NCI-H1105 (cell line): Measurements from ENCODE around the gene ZNF79.
A peak's percentile ranks its signal among the peaks of the same experiment; 100 is the strongest.

Experiments used
- DNase-seq: peaks from one replicate; lab custom pipeline; 2025; lab: John Stamatoyannopoulos, UW

Gene ZNF79

DNA sequence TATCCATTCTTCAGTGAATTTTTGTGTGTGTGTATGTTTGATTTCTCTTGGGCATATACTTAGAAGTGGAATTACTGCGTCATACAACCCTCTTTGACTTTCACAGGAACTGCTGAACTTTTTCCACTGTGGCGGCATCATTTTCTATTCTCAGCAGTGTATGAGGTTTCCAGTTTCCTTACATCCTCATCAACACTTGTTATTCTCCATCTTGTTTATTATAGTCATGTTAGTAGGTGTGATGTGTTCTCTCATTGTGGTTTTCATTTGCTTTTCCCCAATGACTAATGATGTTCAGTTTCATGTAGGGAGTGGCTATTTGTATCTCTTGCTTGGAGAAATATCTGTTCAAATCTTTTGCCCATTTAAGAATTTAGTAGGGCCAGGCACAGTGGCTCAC, 2.6 kb downstream of the ZNF79 start:
- no peak for DNase-seq

DNA sequence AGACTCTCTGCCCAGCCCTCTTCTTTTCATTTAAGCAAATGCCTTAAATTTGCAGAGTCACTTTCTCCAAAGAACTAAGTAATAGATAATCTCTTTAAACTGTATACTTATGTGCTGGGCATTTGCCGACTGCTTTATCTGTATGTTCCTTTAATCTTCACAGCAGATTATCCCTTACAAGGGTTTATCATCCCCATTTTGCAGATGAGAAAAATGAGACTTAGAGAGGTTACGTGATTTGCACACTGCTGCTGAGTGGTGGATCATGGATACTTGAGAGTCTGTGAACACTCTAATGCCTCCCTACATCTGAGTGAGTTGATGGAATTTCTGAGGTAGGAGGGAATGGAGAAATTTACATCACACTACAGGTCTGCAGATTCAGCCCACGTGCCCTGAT, 4.2 kb downstream of the ZNF79 start:
- DNase-seq: no peak

DNA sequence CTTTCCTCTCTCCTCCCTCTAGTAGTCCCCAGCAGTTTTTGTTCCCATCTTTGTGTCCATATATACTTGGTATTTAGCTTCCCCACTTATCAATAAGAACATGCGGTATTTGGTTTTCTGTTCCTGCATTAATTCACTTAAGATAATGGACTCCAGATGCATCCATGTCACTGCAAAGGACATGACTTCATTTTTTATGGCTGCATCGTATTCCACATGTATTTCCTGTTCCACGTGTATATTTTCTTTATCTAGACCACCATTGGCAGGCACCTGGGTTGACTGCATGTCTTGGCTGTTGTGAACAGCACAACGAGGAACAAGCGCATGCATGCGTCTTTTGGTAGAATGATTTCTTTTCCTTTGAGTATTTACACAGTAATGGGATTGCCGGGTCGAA, 6.2 kb downstream of the ZNF79 start:
- DNase-seq: no peak

DNA sequence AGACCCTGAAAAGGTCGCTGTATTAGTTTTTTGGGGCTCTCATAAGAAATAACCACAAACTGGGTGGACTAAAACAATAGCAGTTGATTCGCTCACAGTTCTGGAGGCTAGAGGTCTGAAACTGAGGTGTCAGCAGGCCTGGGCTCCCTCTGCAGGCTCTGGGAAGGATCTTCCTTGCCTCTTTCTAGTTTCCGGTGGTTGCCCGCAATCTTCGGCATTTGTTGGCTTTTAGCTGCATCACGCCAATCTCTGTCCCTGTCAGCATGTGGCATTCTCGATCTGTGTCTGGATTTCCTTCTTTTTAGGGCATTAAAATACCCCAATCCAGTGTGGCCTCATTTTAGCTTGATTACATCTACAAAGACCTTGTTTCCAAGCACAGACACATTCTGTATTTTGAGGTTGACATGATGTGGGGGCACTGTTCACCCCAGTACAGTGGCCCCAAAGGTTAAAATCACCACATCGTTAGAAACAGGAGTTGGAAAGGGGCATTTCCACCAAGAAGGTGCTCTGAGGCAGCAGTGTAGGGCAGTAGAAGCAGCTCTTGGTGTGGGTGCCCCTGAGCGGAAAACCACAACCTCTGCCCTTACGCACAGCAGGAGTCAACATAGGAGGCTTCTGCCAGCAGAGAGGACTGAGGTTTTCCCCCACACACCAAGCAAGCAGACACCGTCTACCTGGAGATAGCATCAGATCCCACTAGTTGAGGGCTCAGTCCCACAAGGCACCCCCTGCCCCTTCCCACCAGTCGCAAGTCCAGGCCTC, 13.5 kb downstream of the ZNF79 start:
- no peak for DNase-seq

DNA sequence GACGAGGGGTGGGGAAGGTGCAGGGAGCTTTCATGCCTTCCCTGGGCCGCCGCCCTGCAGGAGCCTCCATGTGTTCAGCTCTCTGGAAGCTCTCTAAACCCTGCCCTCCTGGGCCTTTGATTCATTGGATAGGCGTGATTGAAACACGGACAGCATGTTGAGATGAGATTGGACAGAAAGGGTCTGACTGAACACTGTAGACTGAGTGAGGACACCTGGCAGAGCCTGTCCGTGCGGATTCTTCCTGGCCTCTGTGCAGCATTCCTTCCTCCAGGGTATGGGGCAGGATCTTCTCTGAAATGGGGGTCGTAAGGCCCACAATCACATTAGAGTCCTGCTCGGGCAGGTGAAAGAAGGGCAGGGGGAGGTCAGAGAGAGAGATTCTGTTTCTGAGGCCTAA, 14.2 kb downstream of the ZNF79 start:
- DNase-seq: no peak

DNA sequence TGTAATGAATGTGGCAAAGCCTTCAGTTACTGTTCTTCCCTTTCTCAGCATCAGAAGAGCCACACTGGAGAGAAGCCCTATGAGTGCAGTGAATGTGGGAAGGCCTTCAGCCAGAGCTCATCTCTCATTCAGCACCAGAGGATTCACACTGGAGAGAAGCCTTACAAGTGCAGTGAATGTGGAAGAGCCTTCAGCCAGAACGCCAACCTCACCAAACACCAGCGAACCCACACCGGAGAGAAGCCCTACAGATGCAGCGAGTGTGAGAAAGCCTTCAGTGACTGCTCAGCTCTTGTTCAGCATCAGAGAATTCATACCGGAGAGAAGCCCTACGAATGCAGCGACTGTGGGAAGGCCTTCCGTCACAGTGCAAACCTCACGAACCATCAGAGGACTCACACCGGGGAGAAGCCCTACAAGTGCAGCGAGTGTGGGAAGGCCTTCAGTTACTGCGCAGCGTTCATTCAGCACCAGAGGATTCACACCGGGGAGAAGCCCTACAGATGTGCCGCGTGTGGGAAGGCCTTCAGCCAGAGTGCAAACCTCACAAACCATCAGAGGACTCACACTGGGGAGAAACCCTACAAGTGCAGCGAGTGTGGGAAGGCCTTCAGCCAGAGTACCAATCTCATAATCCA, 20.2 kb downstream of the ZNF79 start:
- no peak for DNase-seq

DNA sequence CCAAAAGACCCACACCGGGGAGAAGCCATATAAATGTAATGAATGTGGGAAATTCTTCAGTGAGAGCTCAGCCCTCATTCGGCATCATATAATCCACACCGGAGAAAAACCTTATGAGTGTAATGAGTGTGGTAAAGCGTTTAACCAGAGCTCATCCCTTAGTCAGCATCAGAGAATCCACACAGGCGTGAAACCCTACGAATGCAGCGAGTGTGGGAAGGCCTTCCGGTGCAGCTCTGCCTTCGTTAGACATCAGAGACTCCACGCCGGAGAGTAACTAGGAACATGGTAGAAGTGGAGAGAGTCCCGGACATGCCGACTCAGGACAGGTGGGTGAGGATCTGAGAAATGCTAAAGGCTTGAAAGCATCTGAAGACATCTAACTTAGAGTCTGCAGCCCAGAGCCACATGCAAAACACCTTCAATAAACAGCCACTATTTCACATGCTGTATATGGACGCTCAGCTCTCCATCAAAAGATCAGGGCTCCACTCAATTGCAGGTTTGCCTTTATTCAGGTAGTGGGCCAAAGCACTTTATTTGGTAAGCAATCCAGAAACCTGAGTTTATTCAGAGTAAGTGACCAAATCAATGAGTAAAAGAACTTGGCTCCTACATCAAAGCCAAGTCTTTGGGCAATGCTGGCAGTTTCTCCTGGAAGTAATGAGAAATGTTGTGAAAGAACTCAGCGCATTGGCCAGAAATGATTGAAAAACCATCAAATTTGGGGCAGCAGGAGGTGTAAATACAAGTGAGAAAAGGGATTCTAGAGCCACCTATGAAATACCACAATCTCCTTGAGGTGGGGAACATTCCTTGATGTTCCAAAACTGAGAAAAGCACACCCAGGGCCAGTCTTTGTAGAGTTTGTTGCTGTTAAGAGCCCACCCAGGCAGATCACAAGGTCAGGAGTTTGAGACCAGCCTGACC, 21.0 kb downstream of the ZNF79 start:
- no peak for DNase-seq

DNA sequence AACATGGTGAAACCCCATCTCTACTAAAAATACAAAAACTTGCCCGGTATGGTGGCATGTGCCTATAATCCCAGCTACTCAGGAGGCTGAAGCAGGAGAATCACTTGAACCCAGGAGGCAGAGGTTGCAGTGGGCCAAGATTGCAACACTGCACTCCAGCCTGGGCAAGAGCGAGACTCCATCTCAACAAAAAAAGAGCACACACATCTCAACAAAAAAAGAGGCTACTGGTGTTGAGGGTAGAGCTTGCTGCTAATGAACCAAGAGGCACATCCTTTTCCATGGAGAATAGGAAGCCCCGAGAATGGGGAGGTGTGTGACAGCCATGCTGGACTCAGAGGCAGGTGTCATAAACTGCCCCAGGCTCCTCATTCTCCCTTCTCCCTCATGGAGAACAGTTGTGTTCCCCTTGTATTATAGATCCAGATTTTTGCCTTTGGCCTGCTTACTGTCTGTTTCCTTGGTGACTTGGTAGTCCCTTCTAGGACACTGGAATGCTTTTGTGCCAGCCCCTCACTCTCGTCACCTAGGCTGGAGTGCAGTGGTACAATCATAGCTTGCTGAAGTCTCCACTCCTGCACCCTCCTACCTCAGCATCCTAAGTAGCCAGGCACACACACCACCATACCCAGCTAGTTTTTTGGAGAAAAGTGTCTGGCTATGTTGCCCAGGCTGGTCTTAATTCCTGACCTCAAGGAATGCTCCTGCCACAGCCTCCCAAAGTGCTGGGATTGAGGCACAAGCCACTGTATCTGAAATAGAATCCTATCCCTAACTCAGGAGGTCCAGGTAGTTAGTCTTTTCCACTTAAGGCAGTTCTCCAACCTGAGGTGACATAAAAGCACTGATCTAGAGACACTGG, 21.9 kb downstream of the ZNF79 start:
- DNase-seq: no peak

DNA sequence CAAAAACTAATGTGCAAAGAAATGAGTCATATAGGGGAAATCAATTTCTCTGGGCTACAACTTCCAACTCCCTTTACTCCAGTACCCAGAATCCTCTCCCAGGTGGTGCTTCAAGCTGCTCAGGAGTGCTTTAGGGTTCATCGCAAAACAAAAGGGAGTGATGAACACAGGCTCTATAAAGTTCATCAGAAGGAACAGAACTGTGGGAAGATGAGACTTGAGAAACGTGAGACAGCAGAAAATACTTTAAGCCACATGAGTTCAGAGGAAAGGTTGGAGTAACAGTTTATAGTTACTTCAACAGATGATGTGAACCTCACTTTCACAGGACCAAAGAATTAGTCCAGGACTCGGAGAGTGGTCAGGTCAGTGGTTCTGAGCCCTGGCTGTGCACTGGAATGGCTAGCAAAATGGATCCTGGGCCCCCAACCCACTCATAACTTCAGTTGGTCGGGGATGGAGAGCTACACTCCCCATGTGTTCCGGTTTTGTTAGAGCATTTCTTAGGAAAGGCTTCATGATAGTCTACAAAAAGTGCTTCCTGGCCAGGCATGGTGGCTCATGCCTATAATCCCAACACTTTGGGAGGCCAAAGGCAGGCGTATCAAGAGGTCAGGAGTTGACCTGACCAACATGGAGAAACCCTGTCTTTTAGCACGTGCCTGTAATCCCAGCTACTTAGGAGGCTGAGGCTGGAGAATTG, 22.7 kb downstream of the ZNF79 start:
- no peak for DNase-seq

DNA sequence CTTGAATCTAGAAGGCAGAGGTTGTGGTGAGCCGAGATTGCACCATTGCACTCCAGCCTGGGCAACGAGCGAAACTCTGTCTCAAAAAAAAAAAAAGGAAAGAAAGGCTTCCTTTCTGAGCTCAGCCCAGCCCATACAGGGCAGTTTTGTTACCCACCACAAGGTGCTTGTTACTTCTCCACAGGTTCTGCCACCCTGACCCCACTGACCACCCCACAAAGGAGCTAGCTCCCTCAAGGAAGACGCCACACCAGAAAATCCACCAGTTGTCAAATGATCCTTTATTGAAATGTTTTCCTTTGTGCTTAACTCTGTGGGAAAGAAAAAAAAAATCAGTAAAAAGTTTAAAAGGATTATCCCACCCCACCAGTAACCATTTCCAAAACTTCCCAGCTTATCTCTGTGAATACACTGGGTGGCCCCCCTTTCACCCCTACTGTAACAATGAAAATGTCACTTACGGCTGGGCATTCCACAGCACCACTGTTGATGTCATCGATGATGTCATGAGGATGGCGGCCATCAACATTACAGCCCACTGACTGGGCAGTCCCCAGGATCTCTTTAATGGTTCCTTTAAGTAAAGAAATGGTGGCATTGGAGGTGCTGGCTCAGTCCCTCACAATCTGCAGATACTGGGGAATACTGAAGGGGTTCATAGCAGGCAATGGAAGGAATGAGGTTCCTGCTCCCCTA, 23.4 kb downstream of the ZNF79 start:
- DNase-seq: no peak

DNA sequence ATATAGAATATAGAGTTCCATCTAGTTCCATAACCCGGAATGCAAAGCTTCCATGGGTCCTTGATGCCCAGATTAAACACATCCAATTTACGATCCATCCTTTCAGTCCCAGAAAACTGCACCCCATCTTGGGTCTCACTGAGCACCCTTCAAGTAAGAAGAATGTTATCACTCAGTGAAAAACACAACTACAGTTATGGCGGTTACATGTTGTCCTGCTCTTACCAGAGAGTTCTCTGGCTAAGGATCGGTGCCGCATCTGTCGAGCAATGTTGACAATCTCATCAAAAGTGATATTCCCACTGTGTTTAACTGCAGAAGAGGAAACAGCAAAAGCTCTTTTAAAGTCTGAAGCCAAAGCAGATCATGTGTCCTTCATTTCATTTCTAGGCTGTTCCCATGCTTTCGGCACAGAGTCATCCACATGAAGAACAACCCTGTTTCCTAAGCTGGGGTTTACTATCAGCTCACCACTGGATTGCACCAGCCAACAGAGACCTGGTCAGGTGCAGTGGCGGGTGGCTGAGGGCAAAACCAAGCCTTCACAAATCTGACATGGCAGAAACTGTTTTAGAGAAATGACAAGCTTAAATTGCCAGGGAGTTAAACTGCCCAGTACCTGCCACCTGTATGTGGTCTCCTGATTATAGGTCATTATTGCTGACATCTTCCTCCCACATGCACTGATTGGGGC, 24.1 kb downstream of the ZNF79 start:
- DNase-seq: no peak

DNA sequence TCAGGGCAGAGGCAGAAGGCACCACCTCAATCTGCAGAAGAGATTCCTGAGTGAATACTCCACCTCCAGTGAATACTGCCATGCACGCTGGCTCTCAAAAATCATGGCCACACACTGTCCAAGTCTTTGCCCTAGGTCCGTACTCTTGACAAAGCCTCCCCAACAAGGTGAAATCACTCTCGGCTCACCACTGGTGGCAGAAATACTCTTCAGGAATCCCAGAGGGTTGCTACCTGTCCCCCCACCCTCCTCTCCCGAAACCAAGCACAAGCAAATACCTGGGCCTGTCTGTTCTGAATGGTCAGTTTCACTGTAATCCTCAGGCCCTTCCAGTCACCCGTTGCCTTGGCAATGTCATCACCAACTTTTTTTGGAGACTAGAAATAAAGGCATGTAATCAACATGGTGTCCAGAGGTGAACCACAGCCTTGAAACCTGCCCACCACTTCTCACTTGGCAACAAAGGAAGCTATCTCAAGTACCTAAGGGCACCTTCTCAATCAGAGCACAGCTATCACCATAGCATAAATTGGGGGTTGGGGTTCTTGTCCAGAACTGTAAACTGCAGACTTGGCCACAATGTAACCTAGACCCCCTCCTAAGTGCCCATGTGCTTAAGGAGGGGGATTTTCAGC, 25.3 kb downstream of the ZNF79 start:
- no peak for DNase-seq

DNA sequence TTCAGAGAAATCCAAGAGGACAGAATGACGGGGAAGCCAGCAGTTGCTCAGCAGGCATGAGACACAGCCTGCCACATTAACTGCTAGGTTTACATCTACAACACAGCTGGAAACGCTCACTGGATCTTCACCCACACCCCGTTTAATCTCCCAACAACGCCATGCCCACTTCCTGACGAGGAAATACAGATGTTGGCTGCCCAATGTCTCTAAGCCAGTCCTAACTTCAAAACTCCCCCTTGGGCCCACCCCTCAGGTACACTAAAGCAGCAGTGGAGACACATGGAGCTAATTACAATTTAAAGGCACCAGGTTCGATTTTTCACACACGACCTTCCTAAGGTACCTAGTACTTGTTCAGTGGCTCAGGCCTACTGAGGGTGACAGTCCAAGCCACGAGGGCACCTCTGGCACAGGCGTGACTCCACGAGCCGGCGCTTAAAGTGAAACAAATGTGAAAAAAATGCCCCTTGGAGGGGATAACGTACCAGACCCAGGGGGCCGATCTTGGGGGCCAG, 26.1 kb downstream of the ZNF79 start:
- DNase-seq: no peak

DNA sequence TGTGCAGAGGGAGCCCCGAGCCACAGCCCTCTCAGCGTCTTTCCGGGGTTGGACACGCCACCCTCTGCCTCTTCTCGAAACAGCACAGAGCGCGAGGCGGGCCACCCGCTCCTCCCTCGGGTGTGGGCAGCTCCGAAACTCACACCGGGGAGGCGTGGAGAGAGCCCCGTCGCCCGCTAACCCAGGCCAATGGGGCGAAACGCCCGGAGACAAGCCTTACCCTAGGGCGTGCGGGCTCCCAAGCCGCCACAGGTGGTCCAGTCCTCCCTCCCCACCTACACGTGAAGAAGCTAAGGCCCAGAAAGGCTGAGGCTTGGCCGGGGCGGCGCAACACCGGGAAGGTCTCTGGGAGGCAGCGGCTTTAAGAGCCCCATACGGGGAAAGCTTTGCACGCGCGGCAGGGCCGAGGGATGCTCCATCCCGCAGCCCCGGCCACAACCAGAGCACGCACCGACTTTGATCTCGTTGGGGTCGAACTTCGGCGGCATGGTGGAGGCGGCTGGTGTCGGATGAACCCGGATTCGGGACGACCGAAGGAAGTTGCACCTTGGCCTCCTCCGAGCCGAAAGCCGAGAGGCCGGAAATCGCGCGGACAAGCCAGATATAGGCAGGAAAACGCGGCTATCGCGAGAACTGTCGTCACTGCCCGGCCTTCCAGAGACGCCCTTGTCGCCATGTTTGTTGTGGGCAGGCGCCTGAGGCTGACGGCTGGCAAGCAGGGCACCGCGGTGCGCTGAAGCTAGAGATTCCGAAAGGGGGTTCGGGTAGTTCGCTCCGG, 26.8 kb downstream of the ZNF79 start, which contains the start of the genes LRSAM1 and RPL12:
Gene LRSAM1 (plus strand): TSS at position 681 of the 778 bp plus-strand sequence. CDS start 3,018 bp downstream, outside the sequence.
Gene RPL12 (minus strand): TSS at position 577 of the 778 bp plus-strand sequence. CDS start 89 bp downstream, at position 488.
- DNase-seq: peak; percentile 89

DNA sequence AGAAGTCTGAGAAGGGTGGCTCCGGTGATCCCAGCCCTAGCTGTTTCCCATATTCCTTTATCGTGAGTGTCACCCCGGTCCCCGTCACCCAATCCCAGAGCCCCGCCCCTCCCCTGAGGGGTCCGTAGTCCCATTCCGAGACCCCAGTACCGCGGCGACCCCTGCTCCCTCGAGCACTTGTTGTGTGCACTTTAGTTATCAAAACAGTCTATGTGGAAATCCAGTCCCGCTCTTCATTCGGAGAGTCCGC, 27.4 kb downstream of the ZNF79 start:
- DNase-seq: no peak

DNA sequence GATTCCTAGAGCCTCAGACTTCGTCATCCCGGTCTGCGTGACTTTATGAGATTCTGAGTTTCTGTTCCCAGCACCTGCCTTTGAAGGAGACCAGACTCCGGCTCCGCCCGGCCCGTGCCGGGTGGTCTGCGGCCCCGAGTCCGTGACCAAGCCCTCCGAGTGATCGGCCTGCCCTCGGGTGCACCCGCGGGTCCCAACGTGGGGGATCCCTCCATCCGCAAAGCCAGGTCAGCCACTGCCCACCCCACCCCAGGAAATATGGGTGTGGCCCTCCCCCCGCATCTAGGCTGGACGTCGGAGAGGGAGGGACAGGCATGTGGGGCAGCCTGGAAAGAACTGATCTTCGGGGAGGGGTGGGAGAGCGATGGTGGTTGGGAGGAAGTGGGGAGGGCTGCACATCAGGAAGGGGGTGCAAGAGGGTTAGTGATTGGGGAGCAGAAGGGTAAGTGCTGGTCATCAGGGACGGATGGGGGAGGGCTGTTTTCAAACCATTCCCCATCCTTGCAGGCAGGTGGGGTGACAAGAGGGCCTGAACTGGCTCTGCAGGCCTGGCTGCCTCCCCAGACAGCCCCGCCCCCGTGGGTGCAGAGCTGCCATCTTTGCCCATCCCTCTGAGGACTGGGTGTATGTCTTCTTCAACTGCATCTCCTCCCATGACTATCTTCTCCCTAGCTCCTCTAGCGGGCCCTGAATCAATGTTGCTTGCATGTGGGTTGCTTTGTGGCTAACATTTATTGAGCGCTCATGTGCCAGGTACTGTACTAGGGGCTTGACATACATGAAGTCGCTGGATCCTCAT, 27.9 kb downstream of the ZNF79 start:
- DNase-seq: peak; percentile 38

DNA sequence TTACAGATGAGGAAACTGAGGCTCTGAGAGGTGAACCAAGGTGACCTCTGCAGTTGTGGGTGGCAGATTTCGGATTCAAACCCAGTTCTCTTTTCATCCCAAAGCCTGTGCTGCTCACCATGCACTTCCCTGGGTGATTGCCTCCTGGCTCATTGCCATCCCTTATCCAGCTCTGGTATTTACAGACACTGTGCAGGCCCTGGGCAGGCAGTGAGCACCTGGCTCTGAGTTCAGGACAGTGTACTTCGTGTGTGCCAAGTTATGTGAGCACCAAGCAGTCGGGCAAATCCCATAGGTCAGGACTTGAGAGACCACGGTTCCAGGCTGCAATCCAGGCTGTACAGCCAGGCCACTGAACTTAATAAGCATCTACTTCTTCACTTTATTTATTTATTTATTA, 28.5 kb downstream of the ZNF79 start:
- peak; percentile 27 for DNase-seq
